GM10248 (cell line): ENCODE data around the gene PDE11A.
A peak's percentile ranks its signal among the peaks of the same experiment; 100 is the strongest.

Experiments used
- CTCF ChIA-PET: fragments of 300-600 bp; sonication (Branson Sonifier 250); formaldehyde crosslinking; extraction: SDS; loops from one replicate; lab custom pipeline; 2021; ENCODE audit warnings: antibody characterized with exemption; lab: Yijun Ruan, JAX
- POLR2A ChIA-PET: fragments of 350-650 bp; sonication (Branson Sonifier 250); formaldehyde crosslinking; extraction: SDS; loops from one replicate; lab custom pipeline; 2020; ENCODE audit warnings: antibody characterized with exemption; lab: Yijun Ruan, JAX
- DNase-seq: peaks from one replicate; pipeline ENCODE4 v3.0.0; 2012; ENCODE audit errors: extremely low spot score
- CTCF ChIP-seq: IDR thresholded peaks from 2 replicates; pipeline ENCODE4 v1.5.1; 2012; ENCODE audit warnings: mild to moderate bottlenecking, low read depth; ENCODE audit errors: extremely low read depth, missing control alignments, control extremely low read depth

Gene PDE11A

DNA sequence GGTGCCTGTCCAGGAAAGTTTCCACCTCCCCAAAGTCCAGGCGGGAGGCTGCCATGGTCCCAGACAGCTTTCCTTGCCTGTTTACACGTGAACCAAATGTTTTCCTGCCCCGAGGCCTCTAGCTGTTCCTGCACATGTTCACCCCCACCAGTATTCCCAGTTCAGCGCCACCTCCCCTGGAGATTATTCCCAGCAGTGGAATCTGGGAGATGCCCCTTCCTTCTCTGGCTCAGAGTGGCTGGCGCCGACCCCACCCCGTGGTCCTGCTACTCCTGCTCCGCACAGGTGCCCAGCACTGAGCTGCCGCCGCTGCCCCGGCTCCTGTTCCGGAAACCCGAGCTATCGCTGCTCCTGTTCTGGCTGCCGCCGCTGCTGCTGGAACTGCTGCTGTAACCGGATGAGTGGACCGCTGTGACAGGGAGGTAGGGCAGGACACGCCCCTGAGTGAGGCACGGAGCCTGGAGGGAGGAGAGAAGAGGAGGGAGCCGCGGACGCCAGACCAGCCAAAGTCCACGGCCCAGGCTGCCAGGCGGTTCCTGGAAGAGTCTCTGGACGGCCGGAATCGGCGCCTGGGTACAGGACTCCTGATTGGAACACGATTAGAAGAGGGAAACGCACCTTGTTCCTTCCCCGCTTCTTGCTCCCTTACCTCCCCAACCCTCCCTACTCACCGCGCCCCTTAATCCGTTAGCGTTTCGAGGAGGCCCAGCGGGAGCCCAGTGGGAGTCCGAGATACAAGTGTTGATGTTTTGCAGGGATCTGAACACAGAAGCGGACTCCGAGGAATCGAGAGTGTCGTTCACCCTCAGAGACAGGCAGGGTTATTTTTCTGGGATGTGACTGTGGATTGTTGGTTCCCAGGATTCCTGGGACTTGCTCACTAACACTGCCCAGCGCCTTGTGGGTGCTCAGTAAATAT is at the start of gene PDE11A:
Gene PDE11A, minus strand, starts transcription at position 395 of the 919 bp plus-strand sequence. Its CDS starts 340 bp downstream, at position 55.
- POLR2A ChIA-PET = no interaction called here
- DNase-seq = peak; percentile 17
- TF ChIP-seq CTCF = no peak
- CTCF ChIA-PET = interaction anchor here (1.7 kb wide), 1 partner anchor 12 kb away, joined by 6 read pairs; no protein-coding TSS in a partner anchor

DNA sequence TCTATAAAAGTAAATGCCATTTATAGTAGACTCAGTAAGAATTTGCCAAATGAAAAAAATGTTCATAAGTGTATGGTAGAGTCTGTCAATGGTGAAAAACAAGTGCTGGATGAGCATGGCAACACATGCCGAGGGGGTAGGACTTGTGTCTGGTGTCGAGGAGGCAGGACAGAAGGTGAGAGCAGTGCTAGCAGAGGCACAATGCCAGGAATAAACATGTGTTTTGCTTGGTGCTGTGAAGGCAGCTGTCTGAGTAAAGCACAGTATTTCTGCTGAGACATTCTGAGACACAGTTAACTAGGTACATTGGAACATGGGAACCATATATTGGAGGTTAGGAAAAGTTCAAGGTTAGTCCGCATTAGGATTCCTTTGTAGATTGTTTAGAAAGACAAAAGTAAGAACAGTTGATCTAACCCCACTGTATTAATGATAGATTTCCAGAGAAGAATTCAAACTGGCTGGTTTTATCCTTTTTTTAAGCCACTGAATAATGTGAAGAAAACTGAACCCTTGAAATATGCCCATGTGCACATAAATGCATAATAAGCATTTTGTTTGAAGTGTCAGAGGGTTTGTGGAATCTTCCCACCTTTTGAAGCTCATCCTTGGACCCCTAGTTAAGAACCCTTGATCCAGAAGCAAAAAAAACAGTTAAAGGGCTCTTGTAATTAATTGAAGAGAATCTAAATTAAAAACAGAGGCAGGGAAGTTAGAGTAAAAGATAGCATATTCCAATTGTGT is 46.8 kb upstream of the PDE11A start:
- no peak for TF ChIP-seq CTCF
- POLR2A ChIA-PET = no interaction called here
- CTCF ChIA-PET = interaction anchor here (1.0 to 11.3 kb wide), 5 partner anchors 8 to 297 kb away, joined by 3 to 110 read pairs (median 4); partner anchors contain the start of gene RBM45
- no peak for DNase-seq

DNA sequence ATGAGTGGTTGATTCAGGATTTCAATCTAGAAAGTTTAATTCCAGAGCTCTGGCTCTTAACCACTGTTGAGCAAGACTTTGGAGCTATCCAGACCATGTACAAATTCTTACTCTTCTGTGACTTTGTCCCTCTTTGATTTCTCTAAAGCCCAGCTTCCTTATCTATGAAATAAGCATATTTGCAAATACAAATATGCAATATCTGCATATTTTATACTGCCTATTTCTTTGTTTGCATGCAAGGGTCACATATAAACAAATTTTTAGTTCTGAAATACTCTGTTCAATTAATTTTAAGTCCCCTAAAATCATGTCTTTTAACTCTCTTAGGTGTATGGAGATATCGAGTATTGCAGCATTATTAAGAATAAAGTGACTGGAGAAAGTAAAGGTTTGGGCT is 45.1 kb upstream of the PDE11A start:
- no peak for TF ChIP-seq CTCF
- no peak for DNase-seq
- ChIA-PET POLR2A (no interaction called here), CTCF (interaction anchor here (11.3 kb wide), 1 partner anchor 299 kb away, joined by 110 read pairs; no protein-coding TSS in a partner anchor)

GRCh38 chr2:178115271-178115670 is 42.7 kb upstream of the PDE11A start:
- POLR2A ChIA-PET = no interaction called here
- no peak for TF ChIP-seq CTCF
- no peak for DNase-seq
- CTCF ChIA-PET = interaction anchor here (1.2 to 11.3 kb wide), 5 partner anchors 9 to 301 kb away, joined by 3 to 110 read pairs (median 3); no protein-coding TSS in a partner anchor

DNA sequence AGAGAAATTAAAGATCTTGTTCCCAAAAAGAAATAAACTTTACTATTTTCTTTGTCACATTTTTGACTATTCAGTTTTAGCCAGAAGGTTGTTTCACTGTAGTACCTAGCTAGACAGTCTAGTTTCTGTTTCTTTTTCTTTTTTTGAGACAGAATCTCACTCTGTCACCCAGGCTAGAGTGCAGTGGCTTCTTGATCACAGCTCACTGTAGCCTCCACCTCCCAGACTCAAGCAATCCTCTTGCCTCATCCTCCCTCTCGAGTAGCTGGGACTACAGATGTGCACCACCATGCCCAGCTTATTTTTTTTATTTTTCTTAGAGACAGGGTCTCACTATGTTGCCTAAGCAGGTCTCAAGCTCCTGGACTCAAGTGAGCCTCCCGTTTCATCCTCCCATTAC is 41.9 kb upstream of the PDE11A start:
- no peak for DNase-seq
- POLR2A ChIA-PET = interaction anchor here (1.0 kb wide), 1 partner anchor 9 kb away, joined by 3 read pairs; no protein-coding TSS in a partner anchor
- CTCF ChIA-PET = interaction anchor here (1.0 to 11.3 kb wide), 7 partner anchors 9 to 302 kb away, joined by 3 to 110 read pairs (median 3); no protein-coding TSS in a partner anchor
- TF ChIP-seq CTCF = no peak
